ENCODE results near the gene SRP72. TPM values are rescaled to one million over a fixed set of nuclear protein-coding genes. Genes with fewer than 3 reads are reported as not detected.

The SRP72 gene, protein sequence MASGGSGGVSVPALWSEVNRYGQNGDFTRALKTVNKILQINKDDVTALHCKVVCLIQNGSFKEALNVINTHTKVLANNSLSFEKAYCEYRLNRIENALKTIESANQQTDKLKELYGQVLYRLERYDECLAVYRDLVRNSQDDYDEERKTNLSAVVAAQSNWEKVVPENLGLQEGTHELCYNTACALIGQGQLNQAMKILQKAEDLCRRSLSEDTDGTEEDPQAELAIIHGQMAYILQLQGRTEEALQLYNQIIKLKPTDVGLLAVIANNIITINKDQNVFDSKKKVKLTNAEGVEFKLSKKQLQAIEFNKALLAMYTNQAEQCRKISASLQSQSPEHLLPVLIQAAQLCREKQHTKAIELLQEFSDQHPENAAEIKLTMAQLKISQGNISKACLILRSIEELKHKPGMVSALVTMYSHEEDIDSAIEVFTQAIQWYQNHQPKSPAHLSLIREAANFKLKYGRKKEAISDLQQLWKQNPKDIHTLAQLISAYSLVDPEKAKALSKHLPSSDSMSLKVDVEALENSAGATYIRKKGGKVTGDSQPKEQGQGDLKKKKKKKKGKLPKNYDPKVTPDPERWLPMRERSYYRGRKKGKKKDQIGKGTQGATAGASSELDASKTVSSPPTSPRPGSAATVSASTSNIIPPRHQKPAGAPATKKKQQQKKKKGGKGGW
- total RNA-seq (111 and 114 TPM in 2 replicates), polyA plus RNA-seq (51.9 and 76.7 TPM in 2 replicates), polyA minus RNA-seq (44.0 and 105 TPM in 2 replicates)
- 89.3 TPM for total RNA-seq (2013)

DNA sequence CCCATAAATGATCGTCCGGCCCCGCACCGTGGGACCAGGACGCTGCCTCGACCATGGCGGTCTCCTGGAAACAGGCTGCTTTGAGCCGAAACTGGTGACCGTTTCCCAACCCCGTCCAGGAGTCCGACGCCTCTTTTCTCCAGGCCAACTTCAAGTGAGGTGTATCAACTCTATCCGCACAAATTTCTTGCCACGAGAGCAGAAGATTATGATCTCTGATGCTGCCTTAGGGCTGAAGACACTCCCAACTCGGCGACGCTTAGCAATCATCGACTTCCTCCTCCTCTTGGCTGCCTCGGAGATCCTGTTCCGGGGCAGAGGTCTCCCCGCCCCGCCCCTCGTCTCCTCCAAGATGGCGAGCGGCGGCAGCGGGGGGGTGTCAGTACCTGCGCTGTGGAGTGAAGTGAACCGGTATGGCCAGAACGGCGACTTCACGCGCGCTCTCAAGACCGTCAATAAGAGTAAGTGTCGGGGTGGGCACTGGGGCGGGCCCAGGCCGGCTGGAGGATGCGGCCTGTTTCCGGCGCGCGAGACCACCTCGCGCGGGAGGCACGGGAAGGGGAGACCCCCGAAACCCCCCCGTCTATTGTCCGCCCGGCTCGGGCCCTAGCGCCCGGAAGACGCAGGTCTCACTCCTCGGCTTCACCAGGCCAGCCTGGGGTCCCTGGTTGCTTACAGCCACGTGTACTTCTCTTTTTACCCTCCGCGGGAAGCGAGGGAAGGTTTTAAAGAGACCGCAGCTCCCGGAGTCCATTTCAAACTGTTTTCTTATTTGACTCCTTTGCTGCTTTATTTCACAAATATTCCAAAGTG, at the start of gene SRP72:
Gene SRP72 (plus strand): TSS at position 334 of the 813 bp plus-strand sequence. CDS start 19 bp downstream, at position 353.
- H2AFZ ChIP-seq (ENCODE audit: insufficient read depth, low read depth, low read length, poor library complexity, severe bottlenecking), result peak within 1 kb of the TSS; percentile 88
- peak within 1 kb of the TSS; percentile 96 for H3K27ac Mint-ChIP-seq
- peaks cover 56% of the 10 kb centered on the region for H3K4me1 Mint-ChIP-seq
- H3K4me3 ChIP-seq (ENCODE audit: control extremely low read depth in 1 of 5, extremely low read depth in 1 of 5, insufficient read depth in 1 of 5, low read depth in 2 of 5, low read length in 4 of 5), result peak within 1 kb of the TSS; percentile 83 to 97 (median 89)
- peak within 1 kb of the TSS; percentile 73 to 81 for H3K27ac ChIP-seq (ENCODE audit: low read length in 2 of 2)
- ATAC-seq (ENCODE audit: low read depth), result peak; percentile 96
- peaks cover 0 to 16% of the 10 kb centered on the region in 2 experiments for H3K36me3 ChIP-seq (replicated peaks in 1 of 2; ENCODE audit: control extremely low read depth in 1 of 2, control insufficient read depth in 1 of 2, extremely low read depth in 1 of 2, insufficient read depth in 2 of 2, low read length in 1 of 2)
- no peak for TF ChIP-seq EZH2 (IDR thresholded peaks at IDR 0.05; ENCODE audit: borderline replicate concordance, insufficient read depth, low read depth, low read length, poor library complexity, severe bottlenecking)
- TF ChIP-seq, protein P1, sequence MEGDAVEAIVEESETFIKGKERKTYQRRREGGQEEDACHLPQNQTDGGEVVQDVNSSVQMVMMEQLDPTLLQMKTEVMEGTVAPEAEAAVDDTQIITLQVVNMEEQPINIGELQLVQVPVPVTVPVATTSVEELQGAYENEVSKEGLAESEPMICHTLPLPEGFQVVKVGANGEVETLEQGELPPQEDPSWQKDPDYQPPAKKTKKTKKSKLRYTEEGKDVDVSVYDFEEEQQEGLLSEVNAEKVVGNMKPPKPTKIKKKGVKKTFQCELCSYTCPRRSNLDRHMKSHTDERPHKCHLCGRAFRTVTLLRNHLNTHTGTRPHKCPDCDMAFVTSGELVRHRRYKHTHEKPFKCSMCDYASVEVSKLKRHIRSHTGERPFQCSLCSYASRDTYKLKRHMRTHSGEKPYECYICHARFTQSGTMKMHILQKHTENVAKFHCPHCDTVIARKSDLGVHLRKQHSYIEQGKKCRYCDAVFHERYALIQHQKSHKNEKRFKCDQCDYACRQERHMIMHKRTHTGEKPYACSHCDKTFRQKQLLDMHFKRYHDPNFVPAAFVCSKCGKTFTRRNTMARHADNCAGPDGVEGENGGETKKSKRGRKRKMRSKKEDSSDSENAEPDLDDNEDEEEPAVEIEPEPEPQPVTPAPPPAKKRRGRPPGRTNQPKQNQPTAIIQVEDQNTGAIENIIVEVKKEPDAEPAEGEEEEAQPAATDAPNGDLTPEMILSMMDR (IDR thresholded peaks at IDR 0.05), result no peak
- peak; percentile 91 for DNase-seq
- ChIA-PET CTCF (interaction anchor here (0.8 to 2.0 kb wide), 11 partner anchors 10 to 518 kb away, joined by 3 to 9 read pairs (median 5); partner anchors contain the start of genes CEP135, PAICS and PPAT), POLR2A (interaction anchor here (2.9 kb wide), 1 partner anchor 32 kb away, joined by 35 read pairs; the partner anchor contains the start of genes PAICS and PPAT)
- intact Hi-C loops (cut with micrococcal nuclease), result loop anchor here (1.0 to 10.0 kb wide), 11 partner anchors 32 to 1073 kb away; partner anchors contain the start of genes AASDH, CEP135, CLOCK and EXOC1
- no peaks in the 10 kb centered on the region for H3K9me3 ChIP-seq (ENCODE audit: control extremely low read depth in 1 of 3, control insufficient read depth in 2 of 3, insufficient read depth in 1 of 3, low read length in 2 of 3)
- no peaks in the 10 kb centered on the region for H3K9me3 Mint-ChIP-seq (ENCODE audit: insufficient read depth)
- H3K4me1 ChIP-seq (ENCODE audit: control insufficient read depth in 2 of 2, insufficient read depth in 2 of 2, low read length in 2 of 2), result peaks cover 38 to 42% of the 10 kb centered on the region in 2 donors
- peak within 1 kb of the TSS; percentile 77 for H3K4me2 ChIP-seq (replicated peaks; ENCODE audit: low read depth, low read length, poor library complexity, severe bottlenecking)
- H3K27me3 Mint-ChIP-seq, result no peaks in the 10 kb centered on the region
- H3K9ac ChIP-seq (ENCODE audit: low read length), result peak within 1 kb of the TSS; percentile 78
- H3K27me3 ChIP-seq (replicated peaks in 1 of 4; ENCODE audit: control extremely low read depth in 1 of 4, control insufficient read depth in 3 of 4, insufficient read depth in 4 of 4, low read length in 3 of 4), result no peaks in the 10 kb centered on the region
- WGBS (ENCODE audit: insufficient coverage), result under 1% methylated on average over 57 of the region's 62 CpGs
- H4K20me1 ChIP-seq (ENCODE audit: control insufficient read depth, insufficient read depth, low read length, poor library complexity, severe bottlenecking), result peaks cover 18% of the 10 kb centered on the region
- peaks cover 85% of the 10 kb centered on the region for H3K79me2 ChIP-seq (ENCODE audit: control insufficient read depth, insufficient read depth, low read length)
- H3K4me3 Mint-ChIP-seq, result peak within 1 kb of the TSS; percentile 99
